SK-N-SH treated with all-trans-retinoic acid at 6 μM for 48 hours (cell line): ENCODE measurements around the gene KPTN.

Experiments used
- CREB5 ChIP-seq: fragments of 250-450 bp; sonication (Bioruptor Pico); IDR thresholded peaks from 2 replicates; pipeline ENCODE4 v1.5.1; 2020; ENCODE audit warnings: low read depth, mild to moderate bottlenecking, moderate library complexity
- CSRNP3 ChIP-seq: fragments of 250-450 bp; sonication (Bioruptor Pico); IDR thresholded peaks from 2 replicates; pipeline ENCODE4 v1.5.1; 2021; ENCODE audit warnings: mild to moderate bottlenecking, moderate library complexity
- ESRRG ChIP-seq: fragments of 250-450 bp; sonication (Bioruptor Pico); IDR thresholded peaks from 2 replicates; pipeline ENCODE4 v1.6.1; 2021; ENCODE audit warnings: mild to moderate bottlenecking
- PATZ1 ChIP-seq: fragments of 250-450 bp; sonication (Bioruptor Pico); IDR thresholded peaks from 2 replicates; pipeline ENCODE4 v1.8.0; 2020; ENCODE audit warnings: mild to moderate bottlenecking, moderate library complexity, borderline replicate concordance
- RARB ChIP-seq: fragments of 250-450 bp; sonication (Bioruptor Pico); IDR thresholded peaks from 2 replicates; pipeline ENCODE4 v1.8.0; 2021; ENCODE audit warnings: mild to moderate bottlenecking, moderate library complexity
- TCF4 ChIP-seq: fragments of 250-450 bp; sonication (Bioruptor Pico); IDR thresholded peaks from 2 replicates; pipeline ENCODE4 v1.8.0; 2021; ENCODE audit warnings: mild to moderate bottlenecking, moderate library complexity, borderline replicate concordance
- TOX ChIP-seq: fragments of 250-450 bp; sonication (Bioruptor Pico); IDR thresholded peaks from 2 replicates; pipeline ENCODE4 v1.8.0; 2021; ENCODE audit warnings: mild to moderate bottlenecking, moderate library complexity, borderline replicate concordance
- ZNF565 ChIP-seq: fragments of 450-650 bp; formaldehyde crosslinking; conservative IDR thresholded peaks from 2 replicates; pipeline ENCODE4 v1.5.0; 2020; ENCODE audit warnings: low read depth, mild to moderate bottlenecking, moderate library complexity
- ZNF70 ChIP-seq: fragments of 450-650 bp; formaldehyde crosslinking; IDR thresholded peaks from 2 replicates; pipeline ENCODE4 v1.5.0; 2020; ENCODE audit warnings: mild to moderate bottlenecking, moderate library complexity
- TF ChIP-seq, protein P1 (sequence below): fragments of 250-450 bp; sonication (Bioruptor Pico); IDR thresholded peaks from 2 replicates; pipeline ENCODE4 v1.8.0; 2021; ENCODE audit warnings: low read depth, mild to moderate bottlenecking, moderate library complexity, borderline replicate concordance

GRCh38 chr19:47531640-47532387 is 47.8 kb upstream of the KPTN start:
- no peak for TF ChIP-seq TCF4 (CRISPR knock-in tag)
- TF ChIP-seq CREB5 (CRISPR knock-in tag): no peak
- no peak for TF ChIP-seq ESRRG (CRISPR knock-in tag)
- TF ChIP-seq ZNF70 (CRISPR knock-in tag): no peak
- TF ChIP-seq, protein P1, sequence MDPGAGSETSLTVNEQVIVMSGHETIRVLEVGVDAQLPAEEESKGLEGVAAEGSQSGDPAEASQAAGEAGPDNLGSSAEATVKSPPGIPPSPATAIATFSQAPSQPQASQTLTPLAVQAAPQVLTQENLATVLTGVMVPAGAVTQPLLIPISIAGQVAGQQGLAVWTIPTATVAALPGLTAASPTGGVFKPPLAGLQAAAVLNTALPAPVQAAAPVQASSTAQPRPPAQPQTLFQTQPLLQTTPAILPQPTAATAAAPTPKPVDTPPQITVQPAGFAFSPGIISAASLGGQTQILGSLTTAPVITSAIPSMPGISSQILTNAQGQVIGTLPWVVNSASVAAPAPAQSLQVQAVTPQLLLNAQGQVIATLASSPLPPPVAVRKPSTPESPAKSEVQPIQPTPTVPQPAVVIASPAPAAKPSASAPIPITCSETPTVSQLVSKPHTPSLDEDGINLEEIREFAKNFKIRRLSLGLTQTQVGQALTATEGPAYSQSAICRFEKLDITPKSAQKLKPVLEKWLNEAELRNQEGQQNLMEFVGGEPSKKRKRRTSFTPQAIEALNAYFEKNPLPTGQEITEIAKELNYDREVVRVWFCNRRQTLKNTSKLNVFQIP (CRISPR knock-in tag): no peak
- no peak for TF ChIP-seq ZNF565 (CRISPR knock-in tag)
- TF ChIP-seq PATZ1 (CRISPR knock-in tag): no peak
- no peak for TF ChIP-seq CSRNP3
- TF ChIP-seq RARB (CRISPR knock-in tag): no peak
- TF ChIP-seq TOX (CRISPR knock-in tag): no peak
